HepG2 (cell line): ENCODE measurements around the gene ZNF74. TPM values are rescaled to one million over a fixed set of nuclear protein-coding genes. Genes with fewer than 3 reads are reported as not detected.

Experiments
- ATAD3A ChIP-seq: sonication (generic); formaldehyde crosslinking; IDR thresholded peaks from 2 replicates; pipeline ENCODE4 v1.4.0; 2020; ENCODE audit warnings: missing genetic modification reagents
- CENPBD1 ChIP-seq: sonication (generic); formaldehyde crosslinking; IDR thresholded peaks from 2 replicates; pipeline ENCODE4 v1.8.0; 2022; ENCODE audit warnings: missing genetic modification reagents, low read depth, mild to moderate bottlenecking, borderline replicate concordance
- CREB3 ChIP-seq: sonication (generic); formaldehyde crosslinking; IDR thresholded peaks from 2 replicates; pipeline ENCODE4 v1.5.0; 2020; ENCODE audit warnings: missing genetic modification reagents
- HIVEP1 ChIP-seq: sonication (generic); formaldehyde crosslinking; IDR thresholded peaks from 2 replicates; pipeline ENCODE4 v1.4.0; 2020; ENCODE audit warnings: mild to moderate bottlenecking, missing genetic modification reagents
- NFE2 ChIP-seq: sonication (generic); formaldehyde crosslinking; IDR thresholded peaks from 2 replicates; pipeline ENCODE4 v1.4.0; 2020; ENCODE audit warnings: missing genetic modification reagents
- PAXIP1 ChIP-seq: sonication (generic); formaldehyde crosslinking; conservative IDR thresholded peaks from 2 replicates; pipeline ENCODE4 v1.4.0; 2020; ENCODE audit warnings: mild to moderate bottlenecking, missing genetic modification reagents, moderate library complexity
- PRDM10 ChIP-seq: sonication (generic); formaldehyde crosslinking; IDR thresholded peaks from 2 replicates; pipeline ENCODE4 v1.4.0; 2020; ENCODE audit warnings: low read depth, missing genetic modification reagents
- SIX4 ChIP-seq: sonication (generic); formaldehyde crosslinking; IDR thresholded peaks from 2 replicates; pipeline ENCODE4 v1.4.0; 2020; ENCODE audit warnings: missing genetic modification reagents
- TOE1 ChIP-seq: sonication (generic); formaldehyde crosslinking; IDR thresholded peaks from 2 replicates; pipeline ENCODE4 v1.4.0; 2020; ENCODE audit warnings: mild to moderate bottlenecking, missing genetic modification reagents
- ZBTB8A ChIP-seq: sonication (generic); formaldehyde crosslinking; IDR thresholded peaks from 2 replicates; pipeline ENCODE4 v1.4.0; 2020; ENCODE audit warnings: mild to moderate bottlenecking, low read depth, missing genetic modification reagents, borderline replicate concordance
- ZC3H4 ChIP-seq: sonication (generic); formaldehyde crosslinking; IDR thresholded peaks from 2 replicates; pipeline ENCODE4 v1.4.0; 2020; ENCODE audit warnings: missing genetic modification reagents, borderline replicate concordance
- ZFP62 ChIP-seq: sonication (generic); formaldehyde crosslinking; IDR thresholded peaks from 2 replicates; pipeline ENCODE4 v1.4.0; 2020; ENCODE audit warnings: missing genetic modification reagents
- ZNF20 ChIP-seq: sonication (generic); formaldehyde crosslinking; IDR thresholded peaks from 2 replicates; pipeline ENCODE4 v1.4.0; 2020; ENCODE audit warnings: mild to moderate bottlenecking, moderate library complexity, missing genetic modification reagents
- ZNF282 ChIP-seq: fragments of 450-650 bp; IDR thresholded peaks from 2 replicates; pipeline ENCODE4 v1.6.1; 2018; ENCODE audit not compliant: partially characterized antibody
- ZNF331 ChIP-seq: sonication (generic); formaldehyde crosslinking; IDR thresholded peaks from 2 replicates; pipeline ENCODE4 v1.4.0; 2020; ENCODE audit warnings: missing genetic modification reagents
- ZNF484 ChIP-seq: sonication (generic); formaldehyde crosslinking; IDR thresholded peaks from 2 replicates; pipeline ENCODE4 v1.5.1; 2020; ENCODE audit warnings: mild to moderate bottlenecking, low read depth, missing genetic modification reagents, borderline replicate concordance
- ZNF530 ChIP-seq: sonication (generic); formaldehyde crosslinking; IDR thresholded peaks from 2 replicates; pipeline ENCODE4 v1.5.0; 2020; ENCODE audit warnings: low read depth, mild to moderate bottlenecking, missing genetic modification reagents
- ZNF543 ChIP-seq: sonication (generic); formaldehyde crosslinking; IDR thresholded peaks from 2 replicates; pipeline ENCODE4 v1.4.0; 2020; ENCODE audit warnings: mild to moderate bottlenecking, missing genetic modification reagents
- ZNF577 ChIP-seq: sonication (generic); formaldehyde crosslinking; IDR thresholded peaks from 2 replicates; pipeline ENCODE4 v1.4.0; 2020; ENCODE audit warnings: mild to moderate bottlenecking, low read depth, missing genetic modification reagents, borderline replicate concordance
- ZNF720 ChIP-seq: sonication (generic); formaldehyde crosslinking; IDR thresholded peaks from 2 replicates; pipeline ENCODE4 v1.4.0; 2020; ENCODE audit warnings: missing genetic modification reagents
- ZNF761 ChIP-seq: sonication (generic); formaldehyde crosslinking; conservative IDR thresholded peaks from 2 replicates; pipeline ENCODE4 v1.4.0; 2020; ENCODE audit warnings: mild to moderate bottlenecking, missing genetic modification reagents
- ZNF773 ChIP-seq: sonication (generic); formaldehyde crosslinking; IDR thresholded peaks from 2 replicates; pipeline ENCODE4 v1.4.0; 2020; ENCODE audit warnings: missing genetic modification reagents, borderline replicate concordance
- polyA plus RNA-seq, 8 experiments: library from polyadenylated mRNA; depleted of rRNA in 3 of 8; stranded (reverse) in 7 of 8; unstranded in 1 of 8; fragments of >200 nt; fragmentation: Illumina TruSeq in 4 of 8; extraction: Trizol in 4 of 8; gene quantifications; 2 replicates each; pipeline versions ENCODE4 v1.2.1 to v1.2.3, GENCODE V29; 2011 to 2016; ENCODE audit warnings: low read depth in 4 of 8, missing spikeins in 1 of 8, mixed read lengths in 1 of 8; ENCODE audit not compliant: insufficient read depth in 1 of 8
- total RNA-seq, 5 experiments: library from RNA; depleted of rRNA; stranded (reverse); fragments of >200 nt; fragmentation: Illumina TruSeq; extraction: Trizol; gene quantifications; 2 replicates each; pipeline ENCODE4 v1.2.3, GENCODE V29; 2016; ENCODE audit warnings: low read depth in 1 of 5
- TF ChIP-seq, protein P1 (sequence below): sonication (generic); formaldehyde crosslinking; IDR thresholded peaks from 2 replicates; pipeline ENCODE4 v1.4.0; 2020; ENCODE audit warnings: missing genetic modification reagents

ZNF74 gene
- total and polyA plus RNA-seq, 2 of the 13 experiments (the other 11 are each of a cell fraction or from before 2014, with no cell fraction given), result 6.3 to 9.1 TPM

DNA sequence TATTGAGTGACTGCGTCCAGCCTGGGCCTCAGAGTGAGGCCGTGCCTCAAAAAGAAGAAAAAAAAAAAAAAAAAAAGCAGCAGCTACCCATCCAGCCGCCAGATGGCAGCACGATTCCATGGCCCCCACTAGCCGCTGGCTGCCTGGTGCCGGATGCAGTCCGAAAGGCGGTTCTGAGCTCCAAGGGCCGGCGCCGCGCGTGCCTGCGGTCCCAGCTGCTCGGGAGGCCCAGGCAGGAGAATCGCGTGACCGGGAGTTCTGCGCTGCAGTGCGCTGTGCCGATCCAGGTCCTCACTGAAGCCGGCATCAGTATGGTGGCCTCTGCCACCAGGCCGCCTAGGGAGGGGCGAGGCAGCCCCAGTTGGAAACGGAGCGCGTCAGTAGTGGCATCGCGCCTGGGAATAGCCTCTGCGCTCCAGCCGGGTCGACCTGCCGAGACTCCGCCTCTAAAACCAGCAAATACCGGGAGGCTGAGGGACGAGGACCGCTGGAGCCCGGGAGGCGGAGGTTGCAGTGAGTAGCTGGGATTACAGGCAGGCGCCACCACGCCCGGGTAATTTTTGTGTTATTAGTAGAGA is 24.3 kb downstream of the ZNF74 start (continued):
- TF ChIP-seq ZFP62 (no peak), ZNF577 (CRISPR knock-in tag) (no peak), ZNF773 (no peak), ZC3H4 (CRISPR knock-in tag) (no peak), ATAD3A (CRISPR knock-in tag) (no peak), CREB3 (CRISPR knock-in tag) (no peak), ZBTB8A (CRISPR knock-in tag) (no peak), ZNF484 (CRISPR knock-in tag) (no peak), SIX4 (no peak), ZNF720 (CRISPR knock-in tag) (no peak), NFE2 (no peak), HIVEP1 (CRISPR knock-in tag) (peak; percentile 41), ZNF331 (CRISPR knock-in tag) (no peak), PRDM10 (CRISPR knock-in tag) (no peak), ZNF543 (CRISPR knock-in tag) (no peak), ZNF761 (CRISPR knock-in tag) (0 out of 2 replicates have a peak, but pooled peaks have one; percentile 29), ZNF530 (CRISPR knock-in tag) (no peak), ZNF20 (CRISPR knock-in tag) (no peak), TOE1 (CRISPR knock-in tag) (no peak), CENPBD1 (CRISPR knock-in tag) (no peak), ZNF282 (no peak), PAXIP1 (CRISPR knock-in tag) (no peak)
- TF ChIP-seq, protein P1, sequence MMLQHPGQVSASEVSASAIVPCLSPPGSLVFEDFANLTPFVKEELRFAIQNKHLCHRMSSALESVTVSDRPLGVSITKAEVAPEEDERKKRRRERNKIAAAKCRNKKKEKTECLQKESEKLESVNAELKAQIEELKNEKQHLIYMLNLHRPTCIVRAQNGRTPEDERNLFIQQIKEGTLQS (CRISPR knock-in tag), result 0 out of 2 replicates have a peak, but pooled peaks have one; percentile 40
